ENCODE measurements around the gene GNG4.
"Not testable (repeated sequence)": the region's sequence is repeated elsewhere in the genome, so short reads cannot be mapped to it uniquely, and the experiment has no call there.

The GNG4 gene

DNA sequence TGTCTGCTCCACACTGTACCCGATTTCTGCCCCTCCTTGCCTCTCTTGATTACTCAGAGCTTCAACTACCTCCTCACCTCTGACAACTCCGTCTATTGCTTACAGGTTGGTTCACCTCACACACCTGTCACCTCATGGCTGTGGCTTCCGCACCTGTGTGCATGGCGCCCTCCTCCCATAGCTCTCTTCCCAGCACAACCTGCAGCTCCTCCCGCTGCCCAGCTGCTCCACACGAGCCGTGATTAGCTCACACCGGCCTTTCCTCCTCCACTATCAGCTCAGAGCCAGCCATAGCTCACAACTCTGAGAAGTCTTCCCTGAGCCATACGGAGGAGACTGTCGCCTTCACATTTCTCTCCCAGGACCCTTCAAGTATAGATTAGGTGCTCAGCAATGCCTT lies 67.5 kb downstream of the GNG4 start:
- no peak overlapping the region for H3K27ac ChIP-seq
- DNase-seq, result no peak
- peaks cover 4% of the 10 kb centered on the region for H3K9me3 ChIP-seq (ENCODE audit: severe bottlenecking)
- no peaks in the 10 kb centered on the region for H3K27me3 ChIP-seq (ENCODE audit: insufficient read depth, low read depth, severe bottlenecking)
- TF ChIP-seq, protein P1, sequence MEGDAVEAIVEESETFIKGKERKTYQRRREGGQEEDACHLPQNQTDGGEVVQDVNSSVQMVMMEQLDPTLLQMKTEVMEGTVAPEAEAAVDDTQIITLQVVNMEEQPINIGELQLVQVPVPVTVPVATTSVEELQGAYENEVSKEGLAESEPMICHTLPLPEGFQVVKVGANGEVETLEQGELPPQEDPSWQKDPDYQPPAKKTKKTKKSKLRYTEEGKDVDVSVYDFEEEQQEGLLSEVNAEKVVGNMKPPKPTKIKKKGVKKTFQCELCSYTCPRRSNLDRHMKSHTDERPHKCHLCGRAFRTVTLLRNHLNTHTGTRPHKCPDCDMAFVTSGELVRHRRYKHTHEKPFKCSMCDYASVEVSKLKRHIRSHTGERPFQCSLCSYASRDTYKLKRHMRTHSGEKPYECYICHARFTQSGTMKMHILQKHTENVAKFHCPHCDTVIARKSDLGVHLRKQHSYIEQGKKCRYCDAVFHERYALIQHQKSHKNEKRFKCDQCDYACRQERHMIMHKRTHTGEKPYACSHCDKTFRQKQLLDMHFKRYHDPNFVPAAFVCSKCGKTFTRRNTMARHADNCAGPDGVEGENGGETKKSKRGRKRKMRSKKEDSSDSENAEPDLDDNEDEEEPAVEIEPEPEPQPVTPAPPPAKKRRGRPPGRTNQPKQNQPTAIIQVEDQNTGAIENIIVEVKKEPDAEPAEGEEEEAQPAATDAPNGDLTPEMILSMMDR (IDR thresholded peaks at IDR 0.05; ENCODE audit: low read depth, low read length), result no peak
- no peak overlapping the region for H3K4me3 ChIP-seq (ENCODE audit: low read depth, low read length)
- H3K36me3 ChIP-seq, result peaks cover 69% of the 10 kb centered on the region

DNA sequence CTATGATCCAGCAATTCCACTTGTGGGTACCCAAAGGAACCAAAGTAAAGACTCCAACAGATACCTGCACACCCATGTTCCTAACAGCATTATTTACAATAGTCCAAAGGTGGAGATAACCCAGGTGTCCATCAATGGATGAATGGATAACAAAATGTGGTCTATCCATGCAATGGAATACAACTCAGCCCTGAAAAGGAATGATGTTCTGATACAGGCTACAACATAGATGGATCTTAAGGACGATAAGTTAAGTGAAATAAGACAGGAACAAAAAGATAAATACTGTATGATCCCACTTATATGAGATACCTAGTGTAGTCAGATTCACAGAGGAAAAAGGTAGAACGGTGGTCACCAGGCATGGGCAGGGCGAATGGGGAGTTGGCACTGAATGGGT lies 69.7 kb downstream of the GNG4 start:
- no peak overlapping the region for H3K4me3 ChIP-seq (ENCODE audit: low read depth, low read length)
- no peak overlapping the region for H3K27ac ChIP-seq
- TF ChIP-seq, protein P1 (IDR thresholded peaks at IDR 0.05; ENCODE audit: low read depth, low read length), result no peak
- no peak for DNase-seq
- H3K9me3 ChIP-seq (ENCODE audit: severe bottlenecking), result peaks cover 4% of the 10 kb centered on the region
- H3K36me3 ChIP-seq, result peaks cover 70% of the 10 kb centered on the region
- no peaks in the 10 kb centered on the region for H3K27me3 ChIP-seq (ENCODE audit: insufficient read depth, low read depth, severe bottlenecking)

DNA sequence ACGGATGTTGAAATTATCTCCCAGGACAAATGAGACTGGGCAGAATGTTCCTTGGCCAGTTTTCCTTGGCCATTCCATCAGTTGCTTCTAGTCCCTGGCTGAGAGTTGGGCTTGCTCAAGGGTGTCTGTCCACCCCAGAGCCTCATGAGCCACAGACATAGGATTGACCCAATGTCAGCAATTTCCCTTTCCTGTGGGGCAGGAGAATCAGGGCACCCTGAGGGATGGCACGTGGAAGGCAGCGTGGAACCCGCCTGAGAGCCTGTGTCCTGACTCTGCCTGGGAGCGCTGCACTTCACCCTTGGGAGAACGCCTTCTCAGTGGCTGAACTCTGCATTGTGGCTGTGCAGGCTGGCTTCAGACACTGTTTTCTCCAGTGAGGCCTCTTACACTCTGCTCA lies 74.0 kb downstream of the GNG4 start:
- TF ChIP-seq, protein P1 (IDR thresholded peaks at IDR 0.05; ENCODE audit: low read depth, low read length), result no peak
- H3K9me3 ChIP-seq (ENCODE audit: severe bottlenecking), result peaks cover 4% of the 10 kb centered on the region
- no peak overlapping the region for H3K27ac ChIP-seq
- no peak for DNase-seq
- H3K4me3 ChIP-seq (ENCODE audit: low read depth, low read length), result no peak overlapping the region
- H3K27me3 ChIP-seq (ENCODE audit: insufficient read depth, low read depth, severe bottlenecking), result no peaks in the 10 kb centered on the region
- H3K36me3 ChIP-seq, result peaks cover 38% of the 10 kb centered on the region

DNA sequence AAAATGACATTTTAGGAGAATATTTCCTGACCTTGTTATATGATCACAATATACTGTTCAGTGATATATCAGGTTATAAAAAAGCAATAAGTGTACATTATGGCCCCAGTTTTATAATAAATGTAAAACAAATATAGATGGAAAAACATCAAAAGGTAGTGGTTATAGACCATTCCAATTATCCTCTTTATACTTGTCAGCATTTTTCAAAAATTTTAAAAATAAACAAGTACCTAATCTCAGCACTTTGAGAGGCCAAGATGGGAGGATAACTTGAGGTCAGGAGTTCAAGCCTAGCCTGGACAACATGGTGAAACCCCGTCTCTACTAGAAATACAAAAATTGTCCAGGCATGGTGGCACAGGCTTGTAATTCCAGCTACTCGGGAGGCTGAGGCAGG lies 75.7 kb downstream of the GNG4 start:
- Histone ChIP-seq H3K9me3 (ENCODE audit: severe bottlenecking) (no peaks in the 10 kb centered on the region), H3K36me3 (peaks cover 37% of the 10 kb centered on the region), H3K4me3 (ENCODE audit: low read depth, low read length) (no peak overlapping the region), H3K27me3 (ENCODE audit: insufficient read depth, low read depth, severe bottlenecking) (no peaks in the 10 kb centered on the region), H3K27ac (no peak overlapping the region)
- DNase-seq, result no peak
- TF ChIP-seq, protein P1 (IDR thresholded peaks at IDR 0.05; ENCODE audit: low read depth, low read length), result no peak

DNA sequence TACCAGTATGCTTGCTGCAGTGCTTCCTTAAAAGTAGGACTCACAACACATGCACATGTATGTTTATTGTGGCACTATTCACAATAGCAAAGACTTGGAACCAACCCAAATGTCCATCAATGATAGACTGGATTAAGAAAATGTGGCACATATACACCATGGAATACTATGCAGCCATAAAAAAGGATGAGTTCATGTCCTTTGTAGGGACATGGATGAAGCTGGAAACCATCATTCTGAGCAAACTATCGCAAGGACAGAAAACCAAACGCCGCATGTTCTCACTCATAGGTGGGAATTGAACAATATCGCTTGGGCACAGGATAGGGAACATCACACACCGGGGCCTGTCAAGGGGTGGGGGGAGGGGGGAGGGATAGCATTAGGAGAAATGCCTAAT lies 76.6 kb downstream of the GNG4 start:
- not testable (repeated sequence) for H3K4me3 ChIP-seq (ENCODE audit: low read depth, low read length); H3K9me3 ChIP-seq (ENCODE audit: severe bottlenecking)

DNA sequence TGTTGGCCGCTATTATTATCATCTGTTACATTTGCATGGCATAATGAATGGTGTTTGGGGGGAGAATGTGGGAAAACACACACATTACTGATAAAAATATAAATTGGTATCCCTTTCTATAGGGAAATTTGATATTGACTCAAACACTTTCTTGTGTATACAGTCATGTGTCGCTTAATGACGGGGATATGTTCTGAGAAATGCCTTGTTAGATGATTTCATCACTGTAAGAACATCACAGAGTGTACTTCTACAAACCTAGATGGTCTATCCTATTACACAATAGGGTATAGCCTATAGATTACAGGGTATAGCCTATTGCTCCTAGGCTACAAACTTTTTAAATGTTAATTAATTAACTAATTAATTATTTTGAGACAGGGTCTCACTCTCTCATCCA lies 78.1 kb downstream of the GNG4 start:
- Histone ChIP-seq H3K36me3 (peaks cover 17% of the 10 kb centered on the region), H3K27ac (no peak overlapping the region), H3K27me3 (ENCODE audit: insufficient read depth, low read depth, severe bottlenecking) (no peaks in the 10 kb centered on the region), H3K9me3 (ENCODE audit: severe bottlenecking) (no peaks in the 10 kb centered on the region), H3K4me3 (ENCODE audit: low read depth, low read length) (no peak overlapping the region)
- TF ChIP-seq, protein P1 (IDR thresholded peaks at IDR 0.05; ENCODE audit: low read depth, low read length), result no peak
- no peak for DNase-seq

More for the DNA sequence above, 76.6 kb downstream of the GNG4 start:
- not testable (repeated sequence) for DNase-seq; H3K27ac ChIP-seq; H3K27me3 ChIP-seq (ENCODE audit: insufficient read depth, low read depth, severe bottlenecking)
- peaks cover 28% of the 10 kb centered on the region for H3K36me3 ChIP-seq

Measured in WERI-Rb-1 (cell line).